NT2/D1 (cell line): ENCODE data around the gene OR6S1.
A peak's percentile ranks its signal among the peaks of the same experiment; 100 is the strongest.
"Not testable (repeated sequence)": the region's sequence is repeated elsewhere in the genome, so short reads cannot be mapped to it uniquely, and the experiment has no call there.

Experiments used
- DNase-seq: peaks from one replicate; pipeline ENCODE4 v3.0.0-alpha.2; 2011; ENCODE audit warnings: low read depth, low spot score
- H3K27me3 ChIP-seq: 2 replicates; pipeline ENCODE4 v1.6.0; 2011; ENCODE audit warnings: mild to moderate bottlenecking; ENCODE audit not compliant: insufficient read length, insufficient read depth
- H3K36me3 ChIP-seq: 2 replicates; pipeline ENCODE4 v1.6.1; 2011; ENCODE audit warnings: mild to moderate bottlenecking, low read length, mixed read lengths; ENCODE audit not compliant: insufficient read depth, insufficient read length
- H3K4me1 ChIP-seq: 2 replicates; pipeline ENCODE4 v1.5.1; 2011; ENCODE audit not compliant: insufficient read depth, insufficient read length
- H3K4me3 ChIP-seq: 2 replicates; pipeline ENCODE4 v1.5.1; 2011; ENCODE audit warnings: low read depth; ENCODE audit not compliant: insufficient read length
- H3K9ac ChIP-seq: 2 replicates; pipeline ENCODE4 v1.6.0; 2011; ENCODE audit warnings: low read depth; ENCODE audit not compliant: insufficient read length
- H3K9me3 ChIP-seq: 2 replicates; pipeline ENCODE4 v1.5.1; 2011; ENCODE audit warnings: mild to moderate bottlenecking, low read length; ENCODE audit not compliant: insufficient read depth
- SUZ12 ChIP-seq: IDR thresholded peaks from 2 replicates; pipeline ENCODE4 v1.6.1; 2011; ENCODE audit not compliant: insufficient read length, insufficient read depth; ENCODE audit errors: extremely low read depth
- YY1 ChIP-seq: IDR thresholded peaks from 2 replicates; pipeline ENCODE4 v1.6.1; 2011; ENCODE audit not compliant: insufficient read length, insufficient read depth
- ZNF274 ChIP-seq: IDR thresholded peaks from 2 replicates; pipeline ENCODE4 v1.6.1; 2011; ENCODE audit warnings: mild to moderate bottlenecking, low read depth, low read length

The OR6S1 gene

DNA sequence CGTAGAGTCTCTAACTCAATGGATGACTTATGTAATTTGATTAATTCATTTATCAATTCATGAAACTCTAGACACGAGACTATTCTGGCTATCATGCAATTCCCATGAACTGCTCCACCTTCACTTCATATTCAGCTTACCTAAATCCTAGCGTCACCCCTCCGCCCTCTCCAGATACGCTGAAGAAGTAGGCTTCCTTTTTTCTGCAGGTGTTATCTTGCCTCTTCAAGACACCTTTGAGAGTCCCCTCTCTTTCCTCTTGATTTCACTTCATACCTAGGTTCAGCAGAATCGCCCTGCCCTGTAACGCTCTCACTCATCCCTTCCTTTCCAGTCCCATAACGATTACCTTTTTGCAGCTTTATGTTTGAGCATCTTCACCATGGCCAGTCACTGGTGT lies 38.9 kb upstream of the OR6S1 start:
- H3K4me1 ChIP-seq: no peaks in the 10 kb centered on the region
- H3K4me3 ChIP-seq: peak overlapping the region; percentile 44
- no peaks in the 10 kb centered on the region for H3K27me3 ChIP-seq
- no peaks in the 10 kb centered on the region for H3K36me3 ChIP-seq
- no peaks in the 10 kb centered on the region for H3K9me3 ChIP-seq
- DNase-seq: no peak
- H3K9ac ChIP-seq: no peak overlapping the region
- TF ChIP-seq YY1 (no peak), ZNF274 (no peak), SUZ12 (no peak)

DNA sequence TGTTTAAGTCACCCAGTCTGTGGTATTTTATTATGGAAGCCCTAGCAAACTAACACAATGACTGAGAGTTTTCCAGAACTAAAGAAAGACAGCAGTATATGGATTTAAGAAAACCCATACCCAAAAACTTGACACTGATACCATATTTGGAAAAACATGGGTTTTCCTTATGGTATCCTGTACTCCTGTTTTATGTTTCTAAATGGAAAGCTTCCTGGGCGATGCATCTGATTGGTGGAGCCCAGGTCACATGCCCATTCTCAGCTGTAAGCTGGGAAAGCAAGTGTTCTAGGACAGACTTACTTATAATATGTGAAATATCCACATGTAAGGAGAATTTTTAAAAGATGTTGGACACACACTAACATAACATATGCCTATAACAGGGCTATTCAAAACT lies 38.4 kb upstream of the OR6S1 start:
- Histone ChIP-seq H3K36me3 (no peaks in the 10 kb centered on the region), H3K4me1 (no peaks in the 10 kb centered on the region), H3K9ac (no peak overlapping the region), H3K9me3 (no peaks in the 10 kb centered on the region), H3K27me3 (no peaks in the 10 kb centered on the region), H3K4me3 (no peak overlapping the region)
- no peak for DNase-seq
- no peak for TF ChIP-seq ZNF274
- no peak for TF ChIP-seq SUZ12
- TF ChIP-seq YY1: no peak

DNA sequence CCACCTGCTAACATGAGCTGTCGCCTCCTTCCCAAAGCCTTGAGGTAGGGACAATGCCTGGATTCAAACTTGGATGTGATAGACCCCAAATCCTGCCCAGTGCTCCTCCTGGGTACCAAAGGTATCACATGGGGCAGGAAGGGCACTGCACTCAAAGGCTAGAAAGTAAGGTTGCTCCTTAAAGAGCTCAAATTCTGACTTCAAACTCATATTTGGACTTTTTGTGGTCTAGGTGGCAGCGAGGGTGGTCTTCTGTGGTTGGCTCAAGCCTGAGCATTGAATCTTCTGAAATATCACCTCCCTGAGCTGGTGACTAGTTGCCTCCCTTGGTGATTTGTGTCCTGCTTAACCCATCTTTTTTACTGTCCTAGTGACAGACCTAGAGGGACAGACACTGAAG lies 34.6 kb upstream of the OR6S1 start:
- Histone ChIP-seq H3K4me3 (no peak overlapping the region), H3K36me3 (no peaks in the 10 kb centered on the region), H3K9ac (no peak overlapping the region), H3K9me3 (no peaks in the 10 kb centered on the region), H3K4me1 (no peaks in the 10 kb centered on the region), H3K27me3 (no peaks in the 10 kb centered on the region)
- TF ChIP-seq SUZ12 (no peak), YY1 (no peak), ZNF274 (no peak)
- no peak for DNase-seq

DNA sequence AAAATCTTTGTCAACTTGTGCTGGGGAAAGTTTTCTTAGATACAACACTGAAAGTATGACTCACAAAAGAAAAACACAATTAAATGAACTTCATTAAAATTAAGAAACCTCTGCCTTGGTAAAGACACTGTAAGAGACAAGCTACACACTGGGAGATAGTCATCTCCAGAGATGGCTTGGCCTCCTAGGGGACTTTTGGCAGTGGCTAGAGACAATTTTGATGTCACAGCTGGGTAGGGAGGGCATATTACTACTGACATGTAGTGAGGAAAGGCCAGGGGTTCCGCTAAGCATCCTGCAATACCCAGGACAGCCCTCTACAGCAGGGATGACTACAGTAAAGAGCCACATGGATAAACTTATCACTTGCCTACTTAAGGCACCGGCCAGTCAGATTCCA lies 34.2 kb upstream of the OR6S1 start:
- DNase-seq: no peak
- TF ChIP-seq SUZ12 (no peak), ZNF274 (no peak), YY1 (no peak)
- Histone ChIP-seq H3K9ac (no peak overlapping the region), H3K36me3 (no peaks in the 10 kb centered on the region), H3K4me1 (no peaks in the 10 kb centered on the region), H3K4me3 (no peak overlapping the region), H3K27me3 (no peaks in the 10 kb centered on the region), H3K9me3 (no peaks in the 10 kb centered on the region)

DNA sequence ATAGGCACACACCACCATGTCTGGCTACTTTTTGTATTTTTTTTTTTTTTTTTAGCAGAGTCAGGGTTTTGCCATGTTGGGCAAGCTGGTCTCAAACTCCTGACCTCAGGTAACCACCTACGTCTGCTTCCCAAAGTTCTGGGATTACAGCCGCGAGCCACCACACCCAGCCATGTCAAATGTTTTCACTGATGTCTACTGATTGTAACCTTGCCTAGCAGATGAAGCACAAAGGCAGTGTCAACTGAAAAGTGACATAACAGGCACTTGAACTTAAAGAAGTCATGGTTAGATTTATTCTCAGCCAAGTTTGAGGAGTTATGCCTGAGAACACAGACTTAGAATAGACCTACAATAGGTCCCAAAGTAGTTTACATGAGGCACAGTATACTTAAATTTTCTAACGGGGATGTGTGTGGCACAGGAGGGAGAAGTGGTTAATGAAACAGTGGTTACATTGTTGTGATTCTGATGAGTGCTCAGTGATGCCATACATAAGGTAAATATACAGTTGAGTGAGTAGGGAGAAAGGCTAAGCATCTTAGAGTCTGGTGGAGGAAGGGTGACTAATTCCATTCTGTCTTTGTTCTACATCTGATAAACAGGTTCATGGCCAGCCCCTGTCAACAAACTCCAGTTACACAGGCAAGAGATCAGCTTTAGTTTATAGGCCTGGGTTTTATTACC lies 30.2 kb upstream of the OR6S1 start:
- DNase-seq: no peak
- TF ChIP-seq ZNF274 (no peak), YY1 (no peak), SUZ12 (no peak)
- H3K27me3 ChIP-seq: no peaks in the 10 kb centered on the region
- no peaks in the 10 kb centered on the region for H3K4me1 ChIP-seq
- H3K36me3 ChIP-seq: no peaks in the 10 kb centered on the region
- H3K4me3 ChIP-seq: no peak overlapping the region
- no peak overlapping the region for H3K9ac ChIP-seq
- H3K9me3 ChIP-seq: no peaks in the 10 kb centered on the region

DNA sequence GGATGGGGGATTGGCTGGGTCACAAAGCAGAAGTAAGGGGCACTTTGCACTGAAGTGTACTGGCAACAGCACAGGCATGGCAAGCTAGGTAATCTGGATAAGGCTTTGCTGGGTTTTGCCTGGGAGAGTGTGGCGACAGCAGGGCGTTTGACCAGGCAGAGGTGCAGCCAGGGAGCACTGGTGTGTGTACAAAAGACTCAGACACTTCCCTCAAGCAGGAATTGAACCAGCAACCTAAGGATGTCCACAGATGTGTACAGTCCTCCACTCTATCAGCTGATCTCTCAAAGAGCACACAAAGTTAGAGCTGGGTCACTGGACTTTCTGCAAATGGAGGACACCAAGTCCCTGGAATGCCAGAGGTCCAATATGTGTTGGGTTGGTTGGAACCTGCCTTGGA lies 27.5 kb upstream of the OR6S1 start:
- Histone ChIP-seq H3K9me3 (no peaks in the 10 kb centered on the region), H3K4me1 (no peaks in the 10 kb centered on the region), H3K27me3 (no peaks in the 10 kb centered on the region), H3K9ac (no peak overlapping the region), H3K4me3 (no peak overlapping the region), H3K36me3 (no peaks in the 10 kb centered on the region)
- DNase-seq: no peak
- no peak for TF ChIP-seq SUZ12
- TF ChIP-seq YY1: no peak

DNA sequence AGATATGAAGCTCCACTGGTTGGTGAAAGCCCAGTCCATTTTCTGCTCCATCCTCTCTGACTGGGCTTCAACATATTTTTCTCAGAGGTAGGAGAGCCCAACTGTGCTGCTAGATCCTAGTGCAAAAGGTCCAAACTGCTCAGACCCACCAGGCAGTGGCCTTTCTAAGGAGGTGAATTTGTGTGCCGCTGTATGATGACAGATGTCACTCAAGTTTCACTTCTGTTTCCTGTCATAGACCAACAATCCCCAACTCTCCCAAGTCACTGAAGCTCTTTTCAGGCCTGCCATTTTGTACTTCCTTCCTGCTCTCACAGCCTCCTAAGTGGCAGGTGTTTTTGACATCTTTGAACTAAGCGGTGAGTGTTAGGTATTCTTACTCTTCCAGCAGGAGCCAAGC lies 26.5 kb upstream of the OR6S1 start:
- H3K27me3 ChIP-seq: no peaks in the 10 kb centered on the region
- H3K4me1 ChIP-seq: no peaks in the 10 kb centered on the region
- no peak for TF ChIP-seq YY1
- no peaks in the 10 kb centered on the region for H3K9me3 ChIP-seq
- no peak for DNase-seq
- no peak overlapping the region for H3K9ac ChIP-seq
- H3K36me3 ChIP-seq: no peaks in the 10 kb centered on the region
- no peak overlapping the region for H3K4me3 ChIP-seq

DNA sequence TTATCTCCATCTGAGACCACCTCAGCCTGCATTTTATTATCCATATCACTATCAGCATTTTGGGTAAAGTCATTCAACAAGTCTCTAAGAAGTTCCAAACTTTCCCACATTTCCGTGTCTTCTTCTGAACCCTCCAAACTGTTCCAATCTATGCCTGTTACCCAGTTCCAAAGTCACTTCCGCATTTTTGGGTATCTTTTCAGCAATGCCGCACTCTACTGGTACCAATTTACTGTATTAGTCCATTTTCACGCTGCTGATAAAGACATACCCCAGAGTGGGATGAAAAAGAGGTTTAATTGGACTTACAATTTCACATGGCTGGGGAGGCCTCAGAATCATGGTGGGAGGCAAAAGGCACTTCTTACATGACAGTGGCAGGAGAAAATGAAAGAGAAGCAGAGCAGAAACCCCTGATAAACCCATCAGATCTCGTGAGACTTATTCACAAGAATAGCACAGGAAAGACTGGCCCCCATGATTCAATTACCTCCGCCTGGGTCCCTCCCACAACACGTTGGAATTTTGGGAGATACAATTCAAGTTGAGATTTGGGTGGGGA lies 25.0 kb upstream of the OR6S1 start:
- DNase-seq, H3K4me1 ChIP-seq, H3K9ac ChIP-seq, H3K9me3 ChIP-seq, H3K27me3 ChIP-seq, H3K36me3 ChIP-seq, H3K4me3 ChIP-seq: not testable (repeated sequence)
